ENCODE results near the gene CLCN6.

CLCN6 gene

GRCh38 chr1:11856698-11857097 is 50.7 kb downstream of the CLCN6 start:
- no peak for FAIRE-seq

- FAIRE-seq = no peak
Measured at GRCh38 chr1:11857164-11857851, 51.3 kb downstream of the CLCN6 start.

GRCh38 chr1:11858158-11858557 is 52.2 kb downstream of the CLCN6 start:
- FAIRE-seq = no peak

- FAIRE-seq = no peak
Measured at GRCh38 chr1:11858613-11858967, 52.6 kb downstream of the CLCN6 start, which contains the start of gene NPPB. Gene NPPB (minus strand): TSS chr1:11858945. CDS start chr1:11858833, 112 bp downstream.

GRCh38 chr1:11858968-11859871 is 53.2 kb downstream of the CLCN6 start:
- FAIRE-seq = no peak

- FAIRE-seq = no peak
Measured at GRCh38 chr1:11860083-11860482, 54.1 kb downstream of the CLCN6 start.

- FAIRE-seq = no peak
Measured at GRCh38 chr1:11860587-11860986, 54.6 kb downstream of the CLCN6 start.

GRCh38 chr1:11862890-11863289 is 56.9 kb downstream of the CLCN6 start:
- no peak for FAIRE-seq

GRCh38 chr1:11868331-11868980 is 62.5 kb downstream of the CLCN6 start:
- FAIRE-seq = no peak

- no peak for FAIRE-seq
Measured at GRCh38 chr1:11869104-11869503, 63.1 kb downstream of the CLCN6 start.

GRCh38 chr1:11869650-11870207 is 63.7 kb downstream of the CLCN6 start:
- no peak for FAIRE-seq

- no peak for FAIRE-seq
Measured at GRCh38 chr1:11872545-11872944, 66.6 kb downstream of the CLCN6 start.

GRCh38 chr1:11873395-11874257 is 67.6 kb downstream of the CLCN6 start:
- FAIRE-seq = no peak

GRCh38 chr1:11874258-11874562 is 68.2 kb downstream of the CLCN6 start:
- no peak for FAIRE-seq

- no peak for FAIRE-seq
Measured at GRCh38 chr1:11874624-11875023, 68.6 kb downstream of the CLCN6 start.

- FAIRE-seq = no peak
Measured at GRCh38 chr1:11875094-11875493, 69.1 kb downstream of the CLCN6 start.

GRCh38 chr1:11877074-11877473 is 71.1 kb downstream of the CLCN6 start:
- no peak for FAIRE-seq

- no peak for FAIRE-seq
Measured at GRCh38 chr1:11878081-11878890, 72.3 kb downstream of the CLCN6 start.

GRCh38 chr1:11878891-11879190 is 72.8 kb downstream of the CLCN6 start:
- no peak for FAIRE-seq

- FAIRE-seq = no peak
Measured at GRCh38 chr1:11879311-11880180, 73.6 kb downstream of the CLCN6 start.

- no peak for FAIRE-seq
Measured at GRCh38 chr1:11880181-11880575, 74.2 kb downstream of the CLCN6 start.

All from islet of Langerhans (tissue), 1 donor.